Keratinocyte (primary cell): ENCODE measurements around the gene FADS3.

Experiments used
- CTCF ChIP-seq, 3 experiments: IDR thresholded peaks in 1 of 3; conservative IDR thresholded peaks in 1 of 3; optimal IDR thresholded peaks in 1 of 3; 2 replicates in 2 of 3; 3 replicates in 1 of 3; pipeline versions ENCODE3 to v1.5.1; 2011; ENCODE audit warnings: low read length in 3 of 3, mild to moderate bottlenecking in 3 of 3, moderate library complexity in 2 of 3, control low read depth in 1 of 3, inconsistent platforms in 1 of 3; ENCODE audit not compliant: insufficient read depth in 2 of 3; ENCODE audit errors: extremely low read depth in 1 of 3
- EZH2 ChIP-seq: IDR thresholded peaks from one replicate; pipeline ENCODE4 v1.6.1; 2012; ENCODE audit warnings: inconsistent platforms, mild to moderate bottlenecking, low read length, moderate library complexity

- no peak for TF ChIP-seq CTCF (optimal IDR thresholded peaks at IDR 0.05 in 1 of 3, IDR thresholded peaks at IDR 0.05 in 1 of 3, conservative IDR thresholded peaks at IDR 0.05 in 1 of 3; ENCODE audit: extremely low read depth in 1 of 3, insufficient read depth in 2 of 3, low read length in 3 of 3)
- TF ChIP-seq EZH2, result no peak
These were observed 16.8 kb upstream of the FADS3 start for GRCh38 chr11:61907871-61908729.
